ENCODE data around the gene CPSF2.

DNA sequence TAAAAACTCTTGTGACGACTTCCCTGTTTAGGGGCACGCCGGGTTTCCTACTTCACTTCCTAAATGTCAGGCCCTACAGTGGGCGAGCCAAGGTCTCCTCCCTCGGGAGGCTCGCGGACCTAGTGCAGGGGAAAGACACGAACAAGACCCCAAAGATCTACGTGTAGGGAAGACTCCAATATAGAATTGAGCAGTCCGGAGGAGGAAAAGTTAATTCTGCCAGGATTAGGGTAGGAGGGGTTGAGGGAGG, 16.0 kb upstream of the CPSF2 start:
- TF ChIP-seq CTCF (IDR thresholded peaks at IDR 0.05): no peak
- TF ChIP-seq ZFX (IDR thresholded peaks at IDR 0.05; ENCODE audit: borderline replicate concordance): no peak

Measured in 22Rv1 (cell line).